OCI-LY1 (cell line): Measurements from ENCODE around the gene CXCR2.

ENCODE experiments used
- H2AFZ ChIP-seq: fragments of 200-600 bp; sonication (generic), shearing (Covaris generic); 2 replicates; pipeline ENCODE4 v1.6.0; 2014; ENCODE audit warnings: antibody characterized with exemption, mild to moderate bottlenecking, low read length
- H3F3A ChIP-seq: fragments of 200-600 bp; sonication (generic), shearing (Covaris generic); 2 replicates; pipeline ENCODE4 v1.6.0; 2014; ENCODE audit warnings: mild to moderate bottlenecking, antibody characterized with exemption, low read length, moderate library complexity; ENCODE audit not compliant: insufficient read depth
- H3K27ac ChIP-seq: fragments of 200-600 bp; sonication (generic); 2 replicates; pipeline ENCODE4 v1.5.1; 2014; ENCODE audit warnings: low read length, mixed run types, mild to moderate bottlenecking, low read depth; ENCODE audit not compliant: poor library complexity, severe bottlenecking
- H3K27me3 ChIP-seq: fragments of 200-600 bp; sonication (generic); 2 replicates; pipeline ENCODE4 v1.6.0; 2014; ENCODE audit warnings: antibody characterized with exemption, mild to moderate bottlenecking, low read length, moderate library complexity; ENCODE audit not compliant: insufficient read depth
- H3K36me3 ChIP-seq: fragments of 200-600 bp; sonication (generic); 2 replicates; pipeline ENCODE4 v1.6.1; 2014; ENCODE audit warnings: mild to moderate bottlenecking, antibody characterized with exemption, low read length, moderate library complexity, mixed read lengths; ENCODE audit not compliant: insufficient read depth
- H3K4me1 ChIP-seq: fragments of 200-600 bp; sonication (generic); 2 replicates; pipeline ENCODE4 v1.5.1; 2014; ENCODE audit warnings: mild to moderate bottlenecking, low read length, moderate library complexity; ENCODE audit not compliant: insufficient read depth, severe bottlenecking
- H3K4me2 ChIP-seq: fragments of 200-600 bp; sonication (generic), shearing (Covaris generic); 2 replicates; pipeline ENCODE4 v1.6.1; 2014; ENCODE audit warnings: low read length
- H3K4me3 ChIP-seq: fragments of 200-600 bp; sonication (generic); 2 replicates; pipeline ENCODE4 v1.5.1; 2014; ENCODE audit warnings: low read length, low read depth, mild to moderate bottlenecking, mixed read lengths; ENCODE audit not compliant: poor library complexity, severe bottlenecking
- H3K79me2 ChIP-seq: fragments of 200-600 bp; shearing (Covaris generic); 2 replicates; pipeline ENCODE4 v1.6.1; 2016; ENCODE audit warnings: mixed run types, low read length, mixed read lengths; ENCODE audit not compliant: insufficient read depth
- H3K9ac ChIP-seq: fragments of 200-600 bp; sonication (generic), shearing (Covaris generic); 2 replicates; pipeline ENCODE4 v1.6.1; 2014; ENCODE audit warnings: mild to moderate bottlenecking, low read length, mixed read lengths
- H3K9me2 ChIP-seq: fragments of 200-600 bp; sonication (generic), shearing (Covaris generic); 2 replicates; pipeline ENCODE4 v1.6.1; 2014; ENCODE audit warnings: low read depth, mild to moderate bottlenecking, low read length, mixed read lengths
- H3K9me3 ChIP-seq: fragments of 200-600 bp; shearing (Covaris generic); 2 replicates; pipeline ENCODE4 v1.6.1; 2014; ENCODE audit warnings: low read length, mixed read lengths
- H4K20me1 ChIP-seq: fragments of 200-600 bp; sonication (generic), shearing (Covaris generic); 2 replicates; pipeline ENCODE4 v1.6.0; 2016; ENCODE audit warnings: mild to moderate bottlenecking, low read length; ENCODE audit not compliant: insufficient read depth
- EZH2 ChIP-seq: fragments of 200-600 bp; sonication (generic), shearing (Covaris generic); IDR thresholded peaks from 2 replicates; pipeline ENCODE4 v1.8.0; 2017; ENCODE audit warnings: borderline replicate concordance, mixed run types, mild to moderate bottlenecking, antibody characterized with exemption, low read length, moderate library complexity, mixed read lengths
- TF ChIP-seq, protein P1 (sequence below): fragments of 200-600 bp; sonication (generic), shearing (Covaris generic); IDR thresholded peaks from 2 replicates; pipeline ENCODE4 v1.5.1; 2017; ENCODE audit warnings: mild to moderate bottlenecking, antibody characterized with exemption, low read length, moderate library complexity, mixed read lengths

CXCR2 gene

DNA sequence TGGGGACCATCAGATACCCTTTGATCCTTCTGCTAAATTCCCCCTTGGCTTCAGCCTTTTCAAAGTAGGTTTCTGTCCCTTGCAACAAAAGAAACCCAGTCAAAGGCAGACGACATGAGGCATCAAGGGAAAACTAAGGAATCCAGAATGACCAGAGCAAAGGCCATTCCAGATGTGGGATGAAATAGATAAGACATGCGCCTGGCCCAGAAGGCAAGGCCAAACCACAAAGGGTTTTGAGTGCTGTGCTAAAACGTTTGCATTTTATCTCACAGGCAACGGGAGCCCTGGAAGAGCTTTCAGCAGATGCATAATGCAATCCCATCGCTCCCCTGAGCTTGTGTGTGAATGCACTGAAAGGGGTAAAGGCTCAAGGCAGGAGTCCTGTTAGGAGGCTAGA, 23.3 kb downstream of the CXCR2 start:
- Histone ChIP-seq H3K9me3 (no peaks in the 10 kb centered on the region), H3K9me2 (no peaks in the 10 kb centered on the region), H3K36me3 (no peaks in the 10 kb centered on the region), H3K27ac (no peak overlapping the region), H3K4me2 (no peak overlapping the region), H3K4me3 (no peak overlapping the region), H3F3A (no peaks in the 10 kb centered on the region), H4K20me1 (no peaks in the 10 kb centered on the region), H3K9ac (no peak overlapping the region), H2AFZ (no peak overlapping the region), H3K27me3 (no peaks in the 10 kb centered on the region), H3K4me1 (no peaks in the 10 kb centered on the region), H3K79me2 (no peaks in the 10 kb centered on the region)
- TF ChIP-seq EZH2: no peak
- TF ChIP-seq, protein P1, sequence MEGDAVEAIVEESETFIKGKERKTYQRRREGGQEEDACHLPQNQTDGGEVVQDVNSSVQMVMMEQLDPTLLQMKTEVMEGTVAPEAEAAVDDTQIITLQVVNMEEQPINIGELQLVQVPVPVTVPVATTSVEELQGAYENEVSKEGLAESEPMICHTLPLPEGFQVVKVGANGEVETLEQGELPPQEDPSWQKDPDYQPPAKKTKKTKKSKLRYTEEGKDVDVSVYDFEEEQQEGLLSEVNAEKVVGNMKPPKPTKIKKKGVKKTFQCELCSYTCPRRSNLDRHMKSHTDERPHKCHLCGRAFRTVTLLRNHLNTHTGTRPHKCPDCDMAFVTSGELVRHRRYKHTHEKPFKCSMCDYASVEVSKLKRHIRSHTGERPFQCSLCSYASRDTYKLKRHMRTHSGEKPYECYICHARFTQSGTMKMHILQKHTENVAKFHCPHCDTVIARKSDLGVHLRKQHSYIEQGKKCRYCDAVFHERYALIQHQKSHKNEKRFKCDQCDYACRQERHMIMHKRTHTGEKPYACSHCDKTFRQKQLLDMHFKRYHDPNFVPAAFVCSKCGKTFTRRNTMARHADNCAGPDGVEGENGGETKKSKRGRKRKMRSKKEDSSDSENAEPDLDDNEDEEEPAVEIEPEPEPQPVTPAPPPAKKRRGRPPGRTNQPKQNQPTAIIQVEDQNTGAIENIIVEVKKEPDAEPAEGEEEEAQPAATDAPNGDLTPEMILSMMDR: no peak

- Histone ChIP-seq H3K4me3 (no peak overlapping the region), H3K9me3 (no peaks in the 10 kb centered on the region), H2AFZ (no peak overlapping the region), H3K4me2 (no peak overlapping the region), H3K4me1 (no peaks in the 10 kb centered on the region), H3K36me3 (no peaks in the 10 kb centered on the region), H3K79me2 (no peaks in the 10 kb centered on the region), H3F3A (no peaks in the 10 kb centered on the region), H4K20me1 (no peaks in the 10 kb centered on the region), H3K9me2 (no peaks in the 10 kb centered on the region), H3K27me3 (0 out of 2 replicates have a peak, but pooled peaks cover 4% of the 10 kb centered on the region), H3K27ac (no peak overlapping the region), H3K9ac (no peak overlapping the region)
- TF ChIP-seq, protein P1: no peak
- no peak for TF ChIP-seq EZH2
Measured at GRCh38 chr2:218149848-218150440, 24.1 kb downstream of the CXCR2 start.

GRCh38 chr2:218152172-218152571, 26.3 kb downstream of the CXCR2 start:
- H4K20me1 ChIP-seq: no peaks in the 10 kb centered on the region
- no peak overlapping the region for H3K4me3 ChIP-seq
- H3K9me2 ChIP-seq: no peaks in the 10 kb centered on the region
- TF ChIP-seq, protein P1: no peak
- H2AFZ ChIP-seq: no peak overlapping the region
- H3K79me2 ChIP-seq: no peaks in the 10 kb centered on the region
- no peak overlapping the region for H3K9ac ChIP-seq
- no peaks in the 10 kb centered on the region for H3K9me3 ChIP-seq
- H3K27me3 ChIP-seq: 0 out of 2 replicates have a peak, but pooled peaks cover 4% of the 10 kb centered on the region
- H3K4me2 ChIP-seq: no peak overlapping the region
- H3K36me3 ChIP-seq: no peaks in the 10 kb centered on the region
- no peak overlapping the region for H3K27ac ChIP-seq
- no peaks in the 10 kb centered on the region for H3F3A ChIP-seq
- no peaks in the 10 kb centered on the region for H3K4me1 ChIP-seq
